Upper lobe of left lung (tissue), 6 donors: ENCODE measurements around the gene NREP. TPM values are rescaled to one million over a fixed set of nuclear protein-coding genes. Genes with fewer than 3 reads are reported as not detected.

ENCODE experiments used
- ATAC-seq, 2 donors: fragments of 200-7000 bp; cut with Tn5 transposase; one replicate each; pipeline ENCODE4 v1.9.1; 2022; ENCODE audit warnings: mild to moderate bottlenecking in 2 of 2, moderate library complexity in 2 of 2; ENCODE audit not compliant: low FRiP score in 2 of 2
- DNase-seq, 2 donors: peaks; one replicate each; pipeline ENCODE4 v3.0.0-alpha.2; 2019 to 2020
- H3K27ac ChIP-seq, 4 donors: fragments of 200-600 bp; sonication (generic); one replicate each; pipeline ENCODE4 v1.5.1; 2016 to 2019
- H3K27me3 ChIP-seq, 4 donors: fragments of 200-600 bp; sonication (generic); one replicate each; pipeline ENCODE4 v1.5.1; 2017 to 2019
- H3K36me3 ChIP-seq, 4 donors: fragments of 200-600 bp; sonication (generic); one replicate each; pipeline ENCODE4 v1.5.1; 2016 to 2019
- H3K4me1 ChIP-seq, 4 donors: fragments of 200-600 bp; sonication (generic); one replicate each; pipeline ENCODE4 v1.5.1; 2018 to 2019
- H3K4me3 ChIP-seq, 4 donors: fragments of 200-600 bp; sonication (generic); one replicate each; pipeline ENCODE4 v1.5.1; 2017 to 2019; ENCODE audit warnings: mild to moderate bottlenecking in 2 of 4, moderate library complexity in 1 of 4
- H3K9me3 ChIP-seq, 4 donors: fragments of 200-600 bp; sonication (generic); one replicate each; pipeline ENCODE4 v1.5.1; 2018 to 2019
- EP300 ChIP-seq, 4 donors: sonication (generic); formaldehyde crosslinking; IDR thresholded peaks; one replicate each; pipeline ENCODE4 v1.5.1; 2017; ENCODE audit warnings: antibody characterized with exemption in 4 of 4, control low read depth in 2 of 4
- POLR2A ChIP-seq, 4 donors: fragments of 450-650 bp; IDR thresholded peaks; one replicate each; pipeline ENCODE4 v1.5.1; 2016 to 2017; ENCODE audit warnings: antibody characterized with exemption in 4 of 4, mild to moderate bottlenecking in 2 of 4
- POLR2AphosphoS5 ChIP-seq, 2 donors: sonication (generic); formaldehyde crosslinking; IDR thresholded peaks; one replicate each; pipeline ENCODE4 v1.5.1; 2017; ENCODE audit warnings: antibody characterized with exemption in 2 of 2
- WGBS, 2 donors: methylation state at CpG; one replicate each; pipeline ENCODE4 v1.1.5; 2017 to 2018; 5-methylcytosine and 5-hydroxymethylcytosine counted together
- total RNA-seq, 6 donors: library from RNA; depleted of rRNA in 4 of 6; stranded (reverse); fragments of >200 nt in 4 of 6; gene quantifications; one replicate each; pipeline versions ENCODE4 v1.1.0 to v1.2.1, GENCODE V29; 2016 to 2021
- TF ChIP-seq, protein P1 (sequence below), 6 experiments: fragments of 450-650 bp in 4 of 6; fragments of 200-600 bp in 2 of 6; sonication (generic) in 2 of 6; IDR thresholded peaks; one replicate each; pipeline ENCODE4 v1.5.1; 2016 to 2019; ENCODE audit warnings: antibody characterized with exemption in 6 of 6
- donor health status: DM: no; HTN: no; CAD: no; lungs with moderate emphysema.
- donor health status: DM: no; HTN: yes; CAD: no; lungs with severe emphysema.

NREP gene
- total RNA-seq, 6 donors from 2014 or later, result 5.0 to 17.9 (median 12.5) TPM

DNA sequence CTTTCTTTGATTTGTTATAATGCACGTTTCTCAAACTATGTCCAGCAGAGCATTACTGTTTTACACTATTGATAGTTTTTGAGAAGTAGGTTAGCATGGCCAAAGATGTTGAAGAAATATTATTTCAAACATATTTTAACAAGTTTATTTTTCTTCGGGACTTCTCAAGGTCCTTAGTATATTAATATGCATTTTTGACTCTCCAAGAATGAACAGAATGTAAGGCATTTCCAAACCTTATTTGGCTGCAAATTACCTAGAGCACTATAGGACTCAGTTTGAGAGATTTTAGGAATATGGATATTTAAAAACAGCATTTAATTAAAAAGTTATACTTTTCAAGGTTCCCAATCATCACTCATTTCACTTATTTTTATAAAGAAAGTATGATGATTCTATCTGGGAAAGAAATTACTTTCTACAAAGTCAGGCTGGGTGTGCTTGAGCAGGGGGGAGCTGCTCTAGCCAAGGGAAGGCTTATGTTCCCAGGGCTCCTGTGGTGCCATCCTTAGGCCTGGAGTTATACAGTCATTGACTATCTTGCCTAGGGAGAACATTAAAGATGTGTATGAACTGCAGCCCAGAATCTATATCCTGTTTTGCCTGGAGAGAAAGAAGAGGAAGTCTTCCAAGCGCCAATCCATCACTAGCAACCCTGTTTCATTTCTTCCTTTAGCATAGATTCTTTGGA, 27.6 kb upstream of the NREP start:
- Histone ChIP-seq H3K4me1 (peaks cover 0 to 6% (median 2%) of the 10 kb centered on the region in 4 donors), H3K36me3 (no peaks in the 10 kb centered on the region), H3K27me3 (no peaks in the 10 kb centered on the region), H3K27ac (no peak overlapping the region), H3K4me3 (no peak overlapping the region), H3K9me3 (no peaks in the 10 kb centered on the region)
- WGBS, 2 donors, result 77 to 81% methylated on average over 3 of the region's 3 CpGs
- DNase-seq (no peak), ATAC-seq (no peak)
- TF ChIP-seq, protein P1, sequence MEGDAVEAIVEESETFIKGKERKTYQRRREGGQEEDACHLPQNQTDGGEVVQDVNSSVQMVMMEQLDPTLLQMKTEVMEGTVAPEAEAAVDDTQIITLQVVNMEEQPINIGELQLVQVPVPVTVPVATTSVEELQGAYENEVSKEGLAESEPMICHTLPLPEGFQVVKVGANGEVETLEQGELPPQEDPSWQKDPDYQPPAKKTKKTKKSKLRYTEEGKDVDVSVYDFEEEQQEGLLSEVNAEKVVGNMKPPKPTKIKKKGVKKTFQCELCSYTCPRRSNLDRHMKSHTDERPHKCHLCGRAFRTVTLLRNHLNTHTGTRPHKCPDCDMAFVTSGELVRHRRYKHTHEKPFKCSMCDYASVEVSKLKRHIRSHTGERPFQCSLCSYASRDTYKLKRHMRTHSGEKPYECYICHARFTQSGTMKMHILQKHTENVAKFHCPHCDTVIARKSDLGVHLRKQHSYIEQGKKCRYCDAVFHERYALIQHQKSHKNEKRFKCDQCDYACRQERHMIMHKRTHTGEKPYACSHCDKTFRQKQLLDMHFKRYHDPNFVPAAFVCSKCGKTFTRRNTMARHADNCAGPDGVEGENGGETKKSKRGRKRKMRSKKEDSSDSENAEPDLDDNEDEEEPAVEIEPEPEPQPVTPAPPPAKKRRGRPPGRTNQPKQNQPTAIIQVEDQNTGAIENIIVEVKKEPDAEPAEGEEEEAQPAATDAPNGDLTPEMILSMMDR (IDR thresholded peaks at IDR 0.05), result no peak
- TF ChIP-seq POLR2A (IDR thresholded peaks at IDR 0.05) (no peak), EP300 (IDR thresholded peaks at IDR 0.05) (no peak), POLR2AphosphoS5 (IDR thresholded peaks at IDR 0.05) (no peak)

DNA sequence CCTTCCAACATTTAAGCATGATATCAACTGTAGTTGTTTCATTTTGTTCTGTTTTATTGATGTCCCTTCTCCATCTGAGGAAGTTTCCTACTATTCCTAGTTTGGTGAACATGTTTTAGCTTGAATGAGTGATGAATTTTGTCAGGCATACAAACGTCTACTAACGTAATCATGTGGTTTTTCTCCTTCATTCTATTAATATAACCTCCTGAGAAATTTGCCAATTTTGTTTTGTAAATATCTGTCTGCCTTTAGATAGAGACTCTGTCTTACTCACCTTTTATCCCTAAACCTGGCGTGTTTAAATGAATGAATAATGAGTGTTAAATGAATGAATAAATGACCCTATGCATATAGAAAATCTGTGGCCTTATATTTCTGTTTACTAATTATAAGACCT, 26.5 kb upstream of the NREP start:
- Histone ChIP-seq H3K36me3 (no peaks in the 10 kb centered on the region), H3K4me1 (peaks cover 0 to 8% (median 2%) of the 10 kb centered on the region in 4 donors), H3K27ac (no peak overlapping the region), H3K4me3 (no peak overlapping the region), H3K9me3 (no peaks in the 10 kb centered on the region), H3K27me3 (no peaks in the 10 kb centered on the region)
- WGBS, 2 donors, result 71 to 77% methylated on average over 3 of the region's 3 CpGs
- no peak for ATAC-seq
- TF ChIP-seq EP300 (IDR thresholded peaks at IDR 0.05) (no peak), POLR2AphosphoS5 (IDR thresholded peaks at IDR 0.05) (no peak), POLR2A (IDR thresholded peaks at IDR 0.05) (no peak)
- TF ChIP-seq, protein P1 (IDR thresholded peaks at IDR 0.05), result no peak
- no peak for DNase-seq

DNA sequence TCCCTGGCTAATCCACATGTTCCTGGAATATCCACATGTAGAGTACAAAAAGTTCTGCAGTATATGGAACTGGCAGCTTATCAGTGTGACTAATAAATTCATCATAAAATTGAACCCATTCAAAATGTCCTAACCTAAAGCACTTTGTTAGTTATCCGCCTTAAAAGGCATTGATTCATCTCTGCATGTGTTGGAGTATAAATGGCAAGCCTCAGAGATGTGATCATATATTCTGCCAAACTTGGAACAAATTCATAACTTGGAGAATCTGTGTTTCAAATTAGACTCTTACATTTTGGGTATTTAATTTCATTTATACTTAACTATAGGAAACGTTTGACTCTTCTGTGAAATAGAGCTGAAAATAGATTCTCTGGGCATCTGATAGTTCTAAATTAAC, 25.2 kb upstream of the NREP start:
- TF ChIP-seq POLR2A (IDR thresholded peaks at IDR 0.05), result no peak
- TF ChIP-seq, protein P1 (IDR thresholded peaks at IDR 0.05), result no peak
- TF ChIP-seq POLR2AphosphoS5 (IDR thresholded peaks at IDR 0.05), result no peak
- TF ChIP-seq EP300 (IDR thresholded peaks at IDR 0.05), result no peak
- H3K36me3 ChIP-seq, result no peaks in the 10 kb centered on the region
- WGBS, 2 donors, result 84 to 86% methylated on average over 2 of the region's 2 CpGs
- ATAC-seq (no peak), DNase-seq (no peak)
- no peaks in the 10 kb centered on the region for H3K27me3 ChIP-seq
- no peak overlapping the region for H3K4me3 ChIP-seq
- H3K27ac ChIP-seq, result no peak overlapping the region
- no peaks in the 10 kb centered on the region for H3K9me3 ChIP-seq
- H3K4me1 ChIP-seq, result peaks cover 0 to 8% (median 2%) of the 10 kb centered on the region in 4 donors

DNA sequence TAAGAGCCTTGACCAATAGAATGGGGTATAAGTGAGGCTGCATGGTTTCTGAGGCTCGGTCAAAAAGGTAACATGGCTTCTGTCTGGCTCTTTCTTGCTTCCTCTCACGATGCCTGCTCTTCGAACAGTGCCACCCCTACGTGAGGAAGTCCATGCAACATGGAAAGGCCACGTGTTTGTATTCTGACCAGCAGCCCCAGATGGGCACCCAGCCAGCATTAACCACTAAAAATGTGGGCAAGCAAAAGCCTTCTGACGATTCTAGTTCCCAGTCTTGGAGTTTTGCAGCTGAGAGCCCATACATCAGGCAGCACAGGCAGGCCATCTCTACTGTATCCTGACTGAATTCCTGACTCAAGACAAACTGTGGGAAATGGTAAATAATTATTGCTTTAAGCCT, 24.2 kb upstream of the NREP start:
- no peak for TF ChIP-seq EP300 (IDR thresholded peaks at IDR 0.05)
- TF ChIP-seq POLR2AphosphoS5 (IDR thresholded peaks at IDR 0.05), result no peak
- no peak for TF ChIP-seq POLR2A (IDR thresholded peaks at IDR 0.05)
- TF ChIP-seq, protein P1 (IDR thresholded peaks at IDR 0.05), result no peak
- no peak overlapping the region for H3K4me3 ChIP-seq
- 58 to 59% methylated on average over 6 of the region's 6 CpGs for WGBS, 2 donors
- no peak overlapping the region for H3K27ac ChIP-seq
- ATAC-seq, result peak; percentile 49 to 61
- no peaks in the 10 kb centered on the region for H3K27me3 ChIP-seq
- DNase-seq, result peak in 1 of 2 donors; percentile 67
- peaks cover 0 to 8% (median 2%) of the 10 kb centered on the region in 4 donors for H3K4me1 ChIP-seq
- H3K9me3 ChIP-seq, result no peaks in the 10 kb centered on the region
- H3K36me3 ChIP-seq, result no peaks in the 10 kb centered on the region

DNA sequence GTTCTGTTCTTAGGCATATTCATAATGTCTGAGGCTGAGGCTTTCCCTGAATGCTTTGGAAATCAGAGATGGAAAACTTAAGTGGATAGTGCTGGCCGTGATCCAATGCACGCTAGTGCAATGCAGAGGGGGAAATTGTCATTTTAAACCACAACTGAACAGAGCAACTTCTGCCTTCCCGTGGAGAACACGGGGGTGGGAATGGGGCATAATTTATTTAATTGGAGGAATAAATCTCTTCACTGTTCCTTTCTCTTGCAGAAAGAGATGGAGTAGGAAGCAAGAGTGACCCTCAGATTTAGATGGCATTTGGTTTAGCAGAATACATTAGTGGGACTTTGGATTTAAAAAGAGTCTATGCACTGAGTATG, 22.9 kb upstream of the NREP start:
- no peak overlapping the region for H3K27ac ChIP-seq
- ATAC-seq, result no peak
- H3K9me3 ChIP-seq, result no peaks in the 10 kb centered on the region

More for the DNA sequence above, 22.9 kb upstream of the NREP start:
- peaks cover under 1 to 11% (median 7%) of the 10 kb centered on the region in 4 donors for H3K4me1 ChIP-seq
- 9 to 21% methylated on average over 4 of the region's 4 CpGs for WGBS, 2 donors
- H3K27me3 ChIP-seq, result no peaks in the 10 kb centered on the region
- no peak for DNase-seq
- no peaks in the 10 kb centered on the region for H3K36me3 ChIP-seq
- TF ChIP-seq EP300 (IDR thresholded peaks at IDR 0.05) (no peak), POLR2AphosphoS5 (IDR thresholded peaks at IDR 0.05) (no peak), POLR2A (IDR thresholded peaks at IDR 0.05) (no peak)
- TF ChIP-seq, protein P1 (IDR thresholded peaks at IDR 0.05), result no peak
- no peak overlapping the region for H3K4me3 ChIP-seq
